OCI-LY3 (cell line): ENCODE data around the gene C17orf67.

ENCODE experiments used
- H2AFZ ChIP-seq: fragments of 200-600, 300-600 bp; shearing (Covaris generic); 2 replicates; pipeline ENCODE4 v1.6.0; 2014; ENCODE audit warnings: antibody characterized with exemption, low read depth, low read length
- H3K27ac ChIP-seq: fragments of 200-600, 300-600 bp; sonication (generic); 2 replicates; pipeline ENCODE4 v1.5.1; 2014; ENCODE audit warnings: mild to moderate bottlenecking, low read length, moderate library complexity, mixed read lengths
- H3K27me3 ChIP-seq: fragments of 200-600, 300-600 bp; sonication (generic); 2 replicates; pipeline ENCODE4 v1.6.1; 2014; ENCODE audit warnings: low read depth, low read length, mixed read lengths
- H3K36me3 ChIP-seq: fragments of 200-600, 300-600 bp; sonication (generic); replicated peaks from 2 replicates; pipeline ENCODE3; 2014; ENCODE audit warnings: low read depth, low read length, mixed read lengths
- H3K4me1 ChIP-seq: fragments of 300-600, 200-600 bp; sonication (generic); 2 replicates; pipeline ENCODE4 v1.6.1; 2014; ENCODE audit warnings: low read length, mixed read lengths
- H3K4me2 ChIP-seq: fragments of 200-600, 300-600 bp; sonication (generic); 2 replicates; pipeline ENCODE4 v1.6.1; 2014; ENCODE audit warnings: low read length, mixed read lengths
- H3K4me3 ChIP-seq: fragments of 300-600, 200-600 bp; sonication (generic); 2 replicates; pipeline ENCODE4 v1.5.1; 2014; ENCODE audit warnings: antibody characterized with exemption, mild to moderate bottlenecking, low read length, moderate library complexity
- H3K79me2 ChIP-seq: fragments of 300-600, 200-600 bp; shearing (Covaris generic); 2 replicates; pipeline ENCODE4 v1.6.1; 2014; ENCODE audit warnings: mild to moderate bottlenecking, low read length, mixed read lengths
- H3K9ac ChIP-seq: fragments of 300-600, 200-600 bp; shearing (Covaris generic); 2 replicates; pipeline ENCODE4 v1.6.0; 2014; ENCODE audit warnings: mild to moderate bottlenecking, low read length, moderate library complexity
- H3K9me3 ChIP-seq: fragments of 200-600, 300-600 bp; shearing (Covaris generic); 2 replicates; pipeline ENCODE4 v1.6.1; 2014; ENCODE audit warnings: low read length, mixed read lengths; ENCODE audit not compliant: insufficient read depth
- H4K20me1 ChIP-seq: fragments of 200-600, 300-600 bp; sonication (generic); 2 replicates; pipeline ENCODE4 v1.6.1; 2016; ENCODE audit warnings: low read length, mixed read lengths; ENCODE audit not compliant: insufficient read depth
- CTCF ChIP-seq: fragments of 200-600, 300-600 bp; sonication (generic); IDR thresholded peaks from 2 replicates; pipeline ENCODE4 v1.5.1; 2014; ENCODE audit warnings: antibody characterized with exemption, low read length, low read depth
- EZH2phosphoT487 ChIP-seq: fragments of 200-600 bp; shearing (Covaris generic); IDR thresholded peaks from 2 replicates; pipeline ENCODE4 v1.6.1; 2018; ENCODE audit warnings: antibody characterized with exemption, mixed run types, low read depth

The C17orf67 gene

GRCh38 chr17:56756536-56756935, 77.2 kb downstream of the C17orf67 start:
- TF ChIP-seq CTCF (no peak), EZH2phosphoT487 (no peak)
- no peak overlapping the region for H3K4me2 ChIP-seq

GRCh38 chr17:56755310-56755709, 78.4 kb downstream of the C17orf67 start:
- Histone ChIP-seq H3K27me3 (0 out of 2 replicates have a peak, but pooled peaks cover 3% of the 10 kb centered on the region), H3K9me3 (no peaks in the 10 kb centered on the region), H3K27ac (no peak overlapping the region), H2AFZ (no peak overlapping the region), H4K20me1 (no peaks in the 10 kb centered on the region), H3K4me3 (no peak overlapping the region), H3K36me3 (no peaks in the 10 kb centered on the region), H3K9ac (no peak overlapping the region), H3K4me2 (no peak overlapping the region), H3K79me2 (no peaks in the 10 kb centered on the region), H3K4me1 (no peaks in the 10 kb centered on the region)
- no peak for TF ChIP-seq EZH2phosphoT487
- TF ChIP-seq CTCF = no peak

More at GRCh38 chr17:56756536-56756935, 77.2 kb downstream of the C17orf67 start:
- no peaks in the 10 kb centered on the region for H3K4me1 ChIP-seq
- no peaks in the 10 kb centered on the region for H3K36me3 ChIP-seq
- no peak overlapping the region for H2AFZ ChIP-seq
- H3K9ac ChIP-seq = no peak overlapping the region
- no peaks in the 10 kb centered on the region for H4K20me1 ChIP-seq
- 0 out of 2 replicates have a peak, but pooled peaks cover 3% of the 10 kb centered on the region for H3K27me3 ChIP-seq
- no peak overlapping the region for H3K4me3 ChIP-seq
- no peaks in the 10 kb centered on the region for H3K79me2 ChIP-seq
- no peaks in the 10 kb centered on the region for H3K9me3 ChIP-seq
- no peak overlapping the region for H3K27ac ChIP-seq

GRCh38 chr17:56754523-56755208, 79.1 kb downstream of the C17orf67 start:
- 0 out of 2 replicates have a peak overlapping the region, but pooled peaks have one; percentile 23 for H2AFZ ChIP-seq
- no peaks in the 10 kb centered on the region for H3K9me3 ChIP-seq
- H4K20me1 ChIP-seq = no peaks in the 10 kb centered on the region
- H3K27ac ChIP-seq = no peak overlapping the region
- H3K79me2 ChIP-seq = no peaks in the 10 kb centered on the region
- H3K4me3 ChIP-seq = no peak overlapping the region
- H3K27me3 ChIP-seq = 0 out of 2 replicates have a peak, but pooled peaks cover 3% of the 10 kb centered on the region
- H3K36me3 ChIP-seq = no peaks in the 10 kb centered on the region
- no peaks in the 10 kb centered on the region for H3K4me1 ChIP-seq
- TF ChIP-seq EZH2phosphoT487 = no peak
- TF ChIP-seq CTCF = no peak
- H3K9ac ChIP-seq = no peak overlapping the region
- H3K4me2 ChIP-seq = no peak overlapping the region

DNA sequence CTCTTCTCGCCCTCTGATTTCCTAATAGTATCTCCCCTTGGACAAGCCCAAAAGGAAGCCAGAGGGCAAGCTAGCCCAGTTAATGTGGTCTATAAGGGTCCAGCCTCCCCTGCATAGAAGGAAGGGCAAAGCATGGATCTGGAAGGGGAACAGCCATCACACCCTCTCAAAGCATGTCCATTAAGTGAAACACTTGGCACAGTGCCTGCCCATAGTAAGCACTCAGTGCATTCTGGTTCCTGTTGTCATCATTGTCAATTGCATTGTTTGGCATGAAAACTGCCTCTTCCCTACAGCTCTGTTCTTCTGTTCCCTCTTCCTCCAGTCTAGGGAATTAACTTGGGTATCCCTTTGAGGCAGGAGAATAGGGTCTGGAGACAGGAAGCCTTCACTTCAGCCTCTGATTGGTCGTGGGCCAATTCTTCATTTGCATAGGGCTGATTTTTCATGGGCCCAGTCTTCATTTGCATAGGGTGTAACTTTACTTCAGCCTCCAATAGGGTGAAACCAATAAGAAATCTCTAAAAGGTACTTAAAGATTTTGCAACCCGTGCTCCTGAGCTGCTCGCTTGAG, 81.4 kb downstream of the C17orf67 start:
- Histone ChIP-seq H4K20me1 (no peaks in the 10 kb centered on the region), H3K27me3 (0 out of 2 replicates have a peak, but pooled peaks cover 3% of the 10 kb centered on the region)
- no peak for TF ChIP-seq CTCF
- no peak for TF ChIP-seq EZH2phosphoT487

More for the DNA sequence above, 81.4 kb downstream of the C17orf67 start:
- no peak overlapping the region for H2AFZ ChIP-seq
- no peaks in the 10 kb centered on the region for H3K36me3 ChIP-seq
- H3K27ac ChIP-seq = no peak overlapping the region
- no peaks in the 10 kb centered on the region for H3K9me3 ChIP-seq
- H3K4me2 ChIP-seq = no peak overlapping the region
- H3K4me3 ChIP-seq = no peak overlapping the region
- H3K9ac ChIP-seq = no peak overlapping the region
- no peaks in the 10 kb centered on the region for H3K4me1 ChIP-seq
- H3K79me2 ChIP-seq = no peaks in the 10 kb centered on the region
